NT2/D1 (cell line): ENCODE data around the gene FRMD3.

Experiments used
- SUZ12 ChIP-seq: IDR thresholded peaks from 2 replicates; pipeline ENCODE4 v1.6.1; 2011; ENCODE audit not compliant: insufficient read length, insufficient read depth; ENCODE audit errors: extremely low read depth
- YY1 ChIP-seq: IDR thresholded peaks from 2 replicates; pipeline ENCODE4 v1.6.1; 2011; ENCODE audit not compliant: insufficient read length, insufficient read depth
- ZNF274 ChIP-seq: IDR thresholded peaks from 2 replicates; pipeline ENCODE4 v1.6.1; 2011; ENCODE audit warnings: mild to moderate bottlenecking, low read depth, low read length

DNA sequence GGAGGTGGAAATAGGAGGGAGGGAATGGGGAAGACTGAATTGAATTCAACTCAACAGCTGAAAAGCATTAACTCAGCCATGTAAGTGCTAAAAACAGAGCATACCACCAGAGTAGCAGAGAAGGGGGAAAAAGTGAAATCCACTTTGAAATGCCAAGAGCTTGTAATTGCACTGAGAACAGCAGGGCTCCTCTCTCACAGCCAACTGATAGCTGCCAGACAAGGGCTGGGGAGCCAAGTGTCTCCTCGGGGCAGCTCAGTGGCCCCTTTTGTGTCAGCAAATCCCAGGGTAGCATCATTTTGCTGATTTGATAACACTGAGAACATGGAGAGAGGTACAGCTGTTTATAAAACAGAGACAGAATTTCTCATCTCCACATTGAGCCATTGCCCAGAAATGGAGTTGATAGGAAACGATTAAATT is 182.5 kb downstream of the FRMD3 start:
- TF ChIP-seq YY1, result no peak
- TF ChIP-seq ZNF274, result no peak
- TF ChIP-seq SUZ12, result no peak
